NCI-H345 treated with DMSO at 0.1 percent for 48 hours (cell line): ENCODE data around the gene STX18.

Source experiments
- DNase-seq: peaks from one replicate; lab custom pipeline; 2025; ENCODE audit not compliant: unreplicated experiment; lab: John Stamatoyannopoulos, UW

STX18 gene

GRCh38 chr4:4440333-4441061, 101.4 kb downstream of the STX18 start:
- no peak for DNase-seq

- no peak for DNase-seq
These were observed 102.1 kb downstream of the STX18 start for GRCh38 chr4:4439782-4440181.

- no peak for DNase-seq
These were observed 103.0 kb downstream of the STX18 start for GRCh38 chr4:4438891-4439290.

- no peak for DNase-seq
These were observed 103.9 kb downstream of the STX18 start for GRCh38 chr4:4437798-4438470.

- no peak for DNase-seq
These were observed 105.5 kb downstream of the STX18 start for GRCh38 chr4:4436244-4436823.

GRCh38 chr4:4433941-4434340, 107.9 kb downstream of the STX18 start:
- no peak for DNase-seq

GRCh38 chr4:4432341-4433125, 109.3 kb downstream of the STX18 start:
- DNase-seq = no peak

GRCh38 chr4:4430492-4431195, 111.2 kb downstream of the STX18 start:
- DNase-seq = peak; percentile 9

GRCh38 chr4:4428966-4429875, 112.6 kb downstream of the STX18 start:
- no peak for DNase-seq

- DNase-seq = no peak
These were observed 114.0 kb downstream of the STX18 start for GRCh38 chr4:4427886-4428285.

- DNase-seq = no peak
These were observed 114.6 kb downstream of the STX18 start for GRCh38 chr4:4427121-4427870.

GRCh38 chr4:4426511-4427120, 115.2 kb downstream of the STX18 start:
- DNase-seq = no peak

- DNase-seq = no peak
These were observed 116.2 kb downstream of the STX18 start for GRCh38 chr4:4425696-4426095.

- no peak for DNase-seq
These were observed 116.6 kb downstream of the STX18 start for GRCh38 chr4:4425119-4425690.

GRCh38 chr4:4424499-4425115, 117.2 kb downstream of the STX18 start:
- DNase-seq = no peak

GRCh38 chr4:4423706-4424498, 117.9 kb downstream of the STX18 start:
- no peak for DNase-seq

- no peak for DNase-seq
These were observed 118.9 kb downstream of the STX18 start for GRCh38 chr4:4422856-4423499.
